HL-60 (cell line): ENCODE measurements around the gene UNC45A.

Experiments used
- DNase-seq, 2 experiments: peaks; one replicate each; pipeline ENCODE4 v3.0.0-alpha.2; 2010 to 2020; ENCODE audit warnings: low read depth in 1 of 2, low spot score in 1 of 2
- H3K27ac ChIP-seq: fragments of 250-450 bp; sonication (Bioruptor Pico); replicated peaks from 2 replicates; pipeline ENCODE4 v1.5.1; 2020; ENCODE audit warnings: mild to moderate bottlenecking, moderate library complexity
- H3K27me3 ChIP-seq: fragments of 250-450 bp; sonication (Bioruptor Pico); 2 replicates; pipeline ENCODE4 v1.5.1; 2021; ENCODE audit warnings: mild to moderate bottlenecking, moderate library complexity; ENCODE audit not compliant: insufficient read depth, poor library complexity, severe bottlenecking
- H3K4me3 ChIP-seq: replicated peaks from 2 replicates; pipeline ENCODE4 v1.5.1; 2011; ENCODE audit warnings: mild to moderate bottlenecking, control low read depth, low read length; ENCODE audit not compliant: insufficient read depth
- GABPA ChIP-seq: IDR thresholded peaks from 2 replicates; pipeline ENCODE4 v1.6.1; 2012; ENCODE audit warnings: low read depth
- POLR2AphosphoS5 ChIP-seq: IDR thresholded peaks from 2 replicates; pipeline ENCODE4 v1.6.1; 2012; ENCODE audit warnings: low read depth
- SPI1 ChIP-seq: IDR thresholded peaks from 2 replicates; pipeline ENCODE4 v1.6.1; 2012; ENCODE audit warnings: low read depth, mild to moderate bottlenecking, borderline replicate concordance
- TF ChIP-seq, protein P1 (sequence below): IDR thresholded peaks from 2 replicates; pipeline ENCODE4 v1.6.1; 2012; ENCODE audit warnings: low read depth; ENCODE audit not compliant: insufficient replicate concordance
- TF ChIP-seq, protein P2 (sequence below): IDR thresholded peaks from one replicate; pipeline ENCODE4 v1.5.1; 2011; ENCODE audit warnings: low read length, control low read depth, inconsistent platforms; ENCODE audit not compliant: insufficient read depth

The UNC45A gene

DNA sequence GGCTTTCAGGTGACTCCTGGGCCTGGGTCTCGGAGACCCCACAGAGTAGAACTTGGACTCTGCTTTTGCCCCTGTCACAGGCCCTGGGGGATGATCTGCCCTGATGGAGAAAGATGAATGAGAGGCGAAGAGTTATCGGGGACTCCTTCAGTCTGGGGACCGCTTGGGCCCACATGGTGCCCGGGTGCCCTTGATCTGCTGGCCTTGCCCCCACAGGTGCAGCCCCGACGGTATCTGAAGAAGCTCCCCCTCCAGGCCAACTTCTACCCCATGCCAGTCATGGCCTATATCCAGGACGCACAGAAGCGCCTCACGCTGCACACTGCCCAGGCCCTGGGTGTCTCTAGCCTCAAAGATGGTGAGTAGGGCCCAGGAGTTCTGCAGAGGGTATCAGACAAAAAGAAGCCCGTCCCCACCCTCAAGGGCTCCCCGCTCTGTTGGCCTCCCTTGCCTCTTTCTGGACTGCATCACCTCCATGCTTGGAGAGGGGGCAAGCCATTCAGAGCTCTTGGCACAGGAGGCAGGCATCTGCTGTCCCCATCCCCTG is 21.6 kb upstream of the UNC45A start:
- Histone ChIP-seq H3K4me3 (no peak overlapping the region), H3K27ac (peak overlapping the region; percentile 90), H3K27me3 (no peaks in the 10 kb centered on the region)
- no peak for DNase-seq
- TF ChIP-seq, protein P1, sequence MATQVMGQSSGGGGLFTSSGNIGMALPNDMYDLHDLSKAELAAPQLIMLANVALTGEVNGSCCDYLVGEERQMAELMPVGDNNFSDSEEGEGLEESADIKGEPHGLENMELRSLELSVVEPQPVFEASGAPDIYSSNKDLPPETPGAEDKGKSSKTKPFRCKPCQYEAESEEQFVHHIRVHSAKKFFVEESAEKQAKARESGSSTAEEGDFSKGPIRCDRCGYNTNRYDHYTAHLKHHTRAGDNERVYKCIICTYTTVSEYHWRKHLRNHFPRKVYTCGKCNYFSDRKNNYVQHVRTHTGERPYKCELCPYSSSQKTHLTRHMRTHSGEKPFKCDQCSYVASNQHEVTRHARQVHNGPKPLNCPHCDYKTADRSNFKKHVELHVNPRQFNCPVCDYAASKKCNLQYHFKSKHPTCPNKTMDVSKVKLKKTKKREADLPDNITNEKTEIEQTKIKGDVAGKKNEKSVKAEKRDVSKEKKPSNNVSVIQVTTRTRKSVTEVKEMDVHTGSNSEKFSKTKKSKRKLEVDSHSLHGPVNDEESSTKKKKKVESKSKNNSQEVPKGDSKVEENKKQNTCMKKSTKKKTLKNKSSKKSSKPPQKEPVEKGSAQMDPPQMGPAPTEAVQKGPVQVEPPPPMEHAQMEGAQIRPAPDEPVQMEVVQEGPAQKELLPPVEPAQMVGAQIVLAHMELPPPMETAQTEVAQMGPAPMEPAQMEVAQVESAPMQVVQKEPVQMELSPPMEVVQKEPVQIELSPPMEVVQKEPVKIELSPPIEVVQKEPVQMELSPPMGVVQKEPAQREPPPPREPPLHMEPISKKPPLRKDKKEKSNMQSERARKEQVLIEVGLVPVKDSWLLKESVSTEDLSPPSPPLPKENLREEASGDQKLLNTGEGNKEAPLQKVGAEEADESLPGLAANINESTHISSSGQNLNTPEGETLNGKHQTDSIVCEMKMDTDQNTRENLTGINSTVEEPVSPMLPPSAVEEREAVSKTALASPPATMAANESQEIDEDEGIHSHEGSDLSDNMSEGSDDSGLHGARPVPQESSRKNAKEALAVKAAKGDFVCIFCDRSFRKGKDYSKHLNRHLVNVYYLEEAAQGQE: no peak
- TF ChIP-seq POLR2AphosphoS5 (no peak), SPI1 (no peak), GABPA (no peak)
- TF ChIP-seq, protein P2, sequence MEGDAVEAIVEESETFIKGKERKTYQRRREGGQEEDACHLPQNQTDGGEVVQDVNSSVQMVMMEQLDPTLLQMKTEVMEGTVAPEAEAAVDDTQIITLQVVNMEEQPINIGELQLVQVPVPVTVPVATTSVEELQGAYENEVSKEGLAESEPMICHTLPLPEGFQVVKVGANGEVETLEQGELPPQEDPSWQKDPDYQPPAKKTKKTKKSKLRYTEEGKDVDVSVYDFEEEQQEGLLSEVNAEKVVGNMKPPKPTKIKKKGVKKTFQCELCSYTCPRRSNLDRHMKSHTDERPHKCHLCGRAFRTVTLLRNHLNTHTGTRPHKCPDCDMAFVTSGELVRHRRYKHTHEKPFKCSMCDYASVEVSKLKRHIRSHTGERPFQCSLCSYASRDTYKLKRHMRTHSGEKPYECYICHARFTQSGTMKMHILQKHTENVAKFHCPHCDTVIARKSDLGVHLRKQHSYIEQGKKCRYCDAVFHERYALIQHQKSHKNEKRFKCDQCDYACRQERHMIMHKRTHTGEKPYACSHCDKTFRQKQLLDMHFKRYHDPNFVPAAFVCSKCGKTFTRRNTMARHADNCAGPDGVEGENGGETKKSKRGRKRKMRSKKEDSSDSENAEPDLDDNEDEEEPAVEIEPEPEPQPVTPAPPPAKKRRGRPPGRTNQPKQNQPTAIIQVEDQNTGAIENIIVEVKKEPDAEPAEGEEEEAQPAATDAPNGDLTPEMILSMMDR: no peak

DNA sequence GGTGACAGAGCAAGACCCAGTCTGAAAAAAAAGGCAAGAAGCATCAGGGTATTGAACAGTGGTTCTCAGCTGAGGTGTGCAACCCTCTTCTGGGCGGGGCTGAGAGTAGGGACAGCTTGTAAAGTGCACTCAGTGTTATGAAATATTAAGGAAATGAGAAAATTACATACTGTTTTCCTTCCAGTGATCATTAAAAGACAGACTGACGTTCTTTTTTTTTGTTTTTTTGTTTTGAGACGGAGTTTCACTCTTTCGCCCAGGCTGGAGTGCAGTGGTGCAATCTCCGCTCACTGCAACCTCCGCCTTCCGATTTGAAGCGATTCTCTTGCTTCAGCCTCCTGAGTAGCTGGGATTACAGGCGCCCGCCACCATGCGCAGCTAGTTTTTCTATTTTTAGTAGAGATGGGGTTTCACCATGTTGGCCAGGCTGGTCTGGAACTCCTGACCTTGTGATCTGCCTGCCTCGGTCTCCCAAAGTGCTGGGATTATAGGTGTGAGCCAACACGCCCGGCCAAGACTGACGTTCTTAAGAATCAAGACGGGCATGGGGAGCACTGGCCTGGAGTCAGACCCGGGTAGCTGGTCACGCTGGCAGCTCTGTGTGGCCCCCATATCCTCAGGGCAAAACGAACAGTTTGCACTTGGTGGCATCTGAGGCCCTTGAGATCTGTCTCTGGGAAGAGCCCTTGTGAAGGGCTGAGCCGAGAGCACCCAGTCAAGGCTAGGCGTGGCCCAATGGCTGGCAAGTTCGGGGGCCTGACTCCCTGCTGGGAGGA is 20.6 kb upstream of the UNC45A start:
- DNase-seq: peak; percentile 79 to 89
- Histone ChIP-seq H3K4me3 (no peak overlapping the region), H3K27me3 (no peaks in the 10 kb centered on the region), H3K27ac (peak overlapping the region; percentile 90)
- TF ChIP-seq GABPA (no peak), SPI1 (no peak), POLR2AphosphoS5 (no peak; the same call in 1 of the 2 replicates)
- TF ChIP-seq, protein P1: no peak
- TF ChIP-seq, protein P2: no peak

DNA sequence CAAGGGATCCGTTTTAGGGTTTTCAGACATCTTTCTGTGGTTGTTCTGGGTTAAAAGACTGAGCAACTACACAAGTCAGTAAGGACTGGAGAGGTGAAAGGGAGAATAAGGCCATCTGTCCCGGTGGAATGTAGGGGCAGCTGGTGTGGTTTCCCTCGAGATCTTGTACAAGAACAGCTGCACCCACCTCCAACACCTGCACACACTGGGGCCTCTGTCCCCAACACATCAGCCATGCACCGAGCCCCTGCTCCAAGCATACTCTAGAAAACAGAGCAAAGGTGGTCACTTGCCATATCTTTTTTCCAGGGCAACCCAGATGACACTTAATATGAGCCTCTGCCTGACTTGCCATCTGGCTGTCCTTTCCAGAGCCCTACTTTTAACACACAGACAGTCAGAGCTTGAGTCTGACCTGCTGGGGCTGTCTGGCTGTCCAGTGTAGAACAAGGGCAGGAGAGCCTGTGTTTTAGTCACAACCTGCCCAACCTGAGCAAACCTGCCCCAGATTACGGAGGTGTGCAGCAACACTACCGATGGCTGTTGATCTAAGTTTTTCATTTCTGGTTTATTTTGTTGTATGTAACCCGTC is 19.8 kb upstream of the UNC45A start:
- no peak; the same call in 1 of the 2 replicates for TF ChIP-seq POLR2AphosphoS5
- TF ChIP-seq, protein P1: no peak
- TF ChIP-seq SPI1: no peak
- no peak for TF ChIP-seq GABPA
- TF ChIP-seq, protein P2: no peak
- H3K27ac ChIP-seq: peak overlapping the region; percentile 90
- no peaks in the 10 kb centered on the region for H3K27me3 ChIP-seq
- H3K4me3 ChIP-seq: no peak overlapping the region; the same call in 1 of the 2 replicates
- DNase-seq: peak in 1 of 2 experiments; percentile 39
